ENCODE measurements around the gene CADM1. TPM values are rescaled to one million over a fixed set of nuclear protein-coding genes. Genes with fewer than 3 reads are reported as not detected.

Gene CADM1
- total and polyA plus RNA-seq, 2 donors (not counting 3 experiments of a cell fraction or from before 2014, with no cell fraction given), result 0.52 to 2.6 TPM

- Histone ChIP-seq H3K9ac (replicated peaks; ENCODE audit: extremely low read depth, insufficient read depth, low read length) (no peak overlapping the region), H3K9me1 (replicated peaks; ENCODE audit: control insufficient read depth, extremely low read depth, insufficient read depth, low read length) (no peaks in the 10 kb centered on the region), H3K4me1 (ENCODE audit: control insufficient read depth, extremely low read depth, insufficient read depth, low read length) (no peaks in the 10 kb centered on the region), H3K4me3 (replicated peaks in 1 of 3; ENCODE audit: insufficient read depth in 1 of 3, low read depth in 1 of 3, low read length in 3 of 3) (no peak overlapping the region), H2AFZ (ENCODE audit: low read depth, low read length) (no peak overlapping the region), H3K79me2 (ENCODE audit: control insufficient read depth, insufficient read depth, low read length) (no peaks in the 10 kb centered on the region), H3K36me3 (ENCODE audit: control insufficient read depth in 2 of 2, extremely low read depth in 1 of 2, insufficient read depth in 2 of 2, low read length in 2 of 2) (no peaks in the 10 kb centered on the region), H3K4me2 (ENCODE audit: insufficient read depth, low read length) (no peak overlapping the region), H4K20me1 (replicated peaks; ENCODE audit: control insufficient read depth, extremely low read depth, insufficient read depth, low read length) (no peaks in the 10 kb centered on the region), H3K27ac (ENCODE audit: insufficient read depth, low read depth, low read length) (no peak overlapping the region), H3K9me3 (replicated peaks; ENCODE audit: control insufficient read depth, insufficient read depth, low read length) (no peaks in the 10 kb centered on the region), H3K27me3 (ENCODE audit: control insufficient read depth in 2 of 2, insufficient read depth in 2 of 2, low read length in 2 of 2) (no peaks in the 10 kb centered on the region)
- intact Hi-C loops (cut with micrococcal nuclease), result no loop called here
- DNase-seq (ENCODE audit: low read depth, low spot score) (no peak), FAIRE-seq (no peak)
- dilution Hi-C loops (cut with MboI; ENCODE audit: extremely low pct_ligation_motif_present, low sequenced_read_pairs), result no loop called here
- CTCF ChIA-PET, result no interaction called here
- TF ChIP-seq EZH2 (IDR thresholded peaks at IDR 0.05; ENCODE audit: borderline replicate concordance, low read depth, low read length, severe bottlenecking), result no peak
- no peak for TF ChIP-seq POLR2A (IDR thresholded peaks at IDR 0.05; ENCODE audit: low read depth, low read length)
- TF ChIP-seq, protein P1, sequence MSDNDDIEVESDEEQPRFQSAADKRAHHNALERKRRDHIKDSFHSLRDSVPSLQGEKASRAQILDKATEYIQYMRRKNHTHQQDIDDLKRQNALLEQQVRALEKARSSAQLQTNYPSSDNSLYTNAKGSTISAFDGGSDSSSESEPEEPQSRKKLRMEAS (IDR thresholded peaks at IDR 0.05; ENCODE audit: insufficient read depth, insufficient read length), result no peak
- TF ChIP-seq JUN (IDR thresholded peaks at IDR 0.05; ENCODE audit: borderline replicate concordance, insufficient read depth, insufficient read length, low read depth), result no peak
- no peak for TF ChIP-seq MYC (IDR thresholded peaks at IDR 0.05; ENCODE audit: low read depth, low read length)
- TF ChIP-seq POLR2AphosphoS5 (IDR thresholded peaks at IDR 0.05; ENCODE audit: insufficient read depth, low read depth, low read length), result no peak
- TF ChIP-seq, protein P2, sequence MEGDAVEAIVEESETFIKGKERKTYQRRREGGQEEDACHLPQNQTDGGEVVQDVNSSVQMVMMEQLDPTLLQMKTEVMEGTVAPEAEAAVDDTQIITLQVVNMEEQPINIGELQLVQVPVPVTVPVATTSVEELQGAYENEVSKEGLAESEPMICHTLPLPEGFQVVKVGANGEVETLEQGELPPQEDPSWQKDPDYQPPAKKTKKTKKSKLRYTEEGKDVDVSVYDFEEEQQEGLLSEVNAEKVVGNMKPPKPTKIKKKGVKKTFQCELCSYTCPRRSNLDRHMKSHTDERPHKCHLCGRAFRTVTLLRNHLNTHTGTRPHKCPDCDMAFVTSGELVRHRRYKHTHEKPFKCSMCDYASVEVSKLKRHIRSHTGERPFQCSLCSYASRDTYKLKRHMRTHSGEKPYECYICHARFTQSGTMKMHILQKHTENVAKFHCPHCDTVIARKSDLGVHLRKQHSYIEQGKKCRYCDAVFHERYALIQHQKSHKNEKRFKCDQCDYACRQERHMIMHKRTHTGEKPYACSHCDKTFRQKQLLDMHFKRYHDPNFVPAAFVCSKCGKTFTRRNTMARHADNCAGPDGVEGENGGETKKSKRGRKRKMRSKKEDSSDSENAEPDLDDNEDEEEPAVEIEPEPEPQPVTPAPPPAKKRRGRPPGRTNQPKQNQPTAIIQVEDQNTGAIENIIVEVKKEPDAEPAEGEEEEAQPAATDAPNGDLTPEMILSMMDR (IDR thresholded peaks at IDR 0.05; ENCODE audit: extremely low read depth in 1 of 2, insufficient read depth in 1 of 2, low read depth in 1 of 2, low read length in 2 of 2), result no peak
- TF ChIP-seq GATA2 (IDR thresholded peaks at IDR 0.05; ENCODE audit: insufficient read depth, insufficient read length, low read depth, low read length), result no peak
- TF ChIP-seq FOS (IDR thresholded peaks at IDR 0.05; ENCODE audit: borderline replicate concordance, insufficient read depth, low read length), result no peak
- BruUV-seq (replicated peaks), result no TSS peak
- POLR2A ChIA-PET, result no interaction called here
Measured at GRCh38 chr11:115168229-115168671, 336.0 kb downstream of the CADM1 start.
